PC-9 (cell line): ENCODE measurements around the gene NECTIN1.

Experiments
- EZH2 ChIP-seq: fragments of 200-600 bp; sonication (generic); IDR thresholded peaks from 2 replicates; pipeline ENCODE4 v1.8.0; 2017; ENCODE audit warnings: antibody characterized with exemption, low read depth
- TF ChIP-seq, protein P1 (sequence below): fragments of 200-600 bp; sonication (generic); conservative IDR thresholded peaks from 2 replicates; pipeline ENCODE4 v1.6.1; 2017; ENCODE audit warnings: mixed run types, antibody characterized with exemption, mild to moderate bottlenecking, moderate library complexity

DNA sequence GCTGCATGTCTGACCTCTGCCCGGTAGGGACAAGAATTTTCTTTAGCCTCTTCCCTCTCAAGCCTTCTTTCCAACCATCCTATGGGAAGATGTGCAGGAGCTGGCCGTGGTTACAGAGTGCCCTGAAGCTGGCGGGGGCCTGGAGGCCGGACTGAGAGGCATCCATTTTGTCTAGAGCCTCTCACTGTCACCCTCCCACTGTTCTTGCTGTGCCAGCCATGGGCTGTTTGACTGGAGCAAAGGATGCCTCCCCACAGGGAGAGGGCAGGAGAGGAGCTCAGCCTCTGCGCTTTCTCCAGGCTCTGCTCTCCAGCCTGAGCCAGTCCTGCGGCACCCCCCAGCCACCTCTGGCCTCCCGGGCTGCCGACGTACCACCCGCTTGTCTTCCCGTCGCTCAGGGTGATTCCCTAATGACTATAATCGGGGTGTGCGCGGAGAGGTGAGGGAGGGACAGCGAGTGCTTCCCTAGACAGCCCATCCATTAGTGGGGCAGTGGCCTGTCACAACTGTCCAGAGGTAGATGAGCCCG is 123.8 kb downstream of the NECTIN1 start:
- TF ChIP-seq, protein P1, sequence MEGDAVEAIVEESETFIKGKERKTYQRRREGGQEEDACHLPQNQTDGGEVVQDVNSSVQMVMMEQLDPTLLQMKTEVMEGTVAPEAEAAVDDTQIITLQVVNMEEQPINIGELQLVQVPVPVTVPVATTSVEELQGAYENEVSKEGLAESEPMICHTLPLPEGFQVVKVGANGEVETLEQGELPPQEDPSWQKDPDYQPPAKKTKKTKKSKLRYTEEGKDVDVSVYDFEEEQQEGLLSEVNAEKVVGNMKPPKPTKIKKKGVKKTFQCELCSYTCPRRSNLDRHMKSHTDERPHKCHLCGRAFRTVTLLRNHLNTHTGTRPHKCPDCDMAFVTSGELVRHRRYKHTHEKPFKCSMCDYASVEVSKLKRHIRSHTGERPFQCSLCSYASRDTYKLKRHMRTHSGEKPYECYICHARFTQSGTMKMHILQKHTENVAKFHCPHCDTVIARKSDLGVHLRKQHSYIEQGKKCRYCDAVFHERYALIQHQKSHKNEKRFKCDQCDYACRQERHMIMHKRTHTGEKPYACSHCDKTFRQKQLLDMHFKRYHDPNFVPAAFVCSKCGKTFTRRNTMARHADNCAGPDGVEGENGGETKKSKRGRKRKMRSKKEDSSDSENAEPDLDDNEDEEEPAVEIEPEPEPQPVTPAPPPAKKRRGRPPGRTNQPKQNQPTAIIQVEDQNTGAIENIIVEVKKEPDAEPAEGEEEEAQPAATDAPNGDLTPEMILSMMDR: no peak
- no peak for TF ChIP-seq EZH2
